ENCODE results near the gene TRIM31.

Gene TRIM31, protein sequence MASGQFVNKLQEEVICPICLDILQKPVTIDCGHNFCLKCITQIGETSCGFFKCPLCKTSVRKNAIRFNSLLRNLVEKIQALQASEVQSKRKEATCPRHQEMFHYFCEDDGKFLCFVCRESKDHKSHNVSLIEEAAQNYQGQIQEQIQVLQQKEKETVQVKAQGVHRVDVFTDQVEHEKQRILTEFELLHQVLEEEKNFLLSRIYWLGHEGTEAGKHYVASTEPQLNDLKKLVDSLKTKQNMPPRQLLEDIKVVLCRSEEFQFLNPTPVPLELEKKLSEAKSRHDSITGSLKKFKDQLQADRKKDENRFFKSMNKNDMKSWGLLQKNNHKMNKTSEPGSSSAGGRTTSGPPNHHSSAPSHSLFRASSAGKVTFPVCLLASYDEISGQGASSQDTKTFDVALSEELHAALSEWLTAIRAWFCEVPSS

DNA sequence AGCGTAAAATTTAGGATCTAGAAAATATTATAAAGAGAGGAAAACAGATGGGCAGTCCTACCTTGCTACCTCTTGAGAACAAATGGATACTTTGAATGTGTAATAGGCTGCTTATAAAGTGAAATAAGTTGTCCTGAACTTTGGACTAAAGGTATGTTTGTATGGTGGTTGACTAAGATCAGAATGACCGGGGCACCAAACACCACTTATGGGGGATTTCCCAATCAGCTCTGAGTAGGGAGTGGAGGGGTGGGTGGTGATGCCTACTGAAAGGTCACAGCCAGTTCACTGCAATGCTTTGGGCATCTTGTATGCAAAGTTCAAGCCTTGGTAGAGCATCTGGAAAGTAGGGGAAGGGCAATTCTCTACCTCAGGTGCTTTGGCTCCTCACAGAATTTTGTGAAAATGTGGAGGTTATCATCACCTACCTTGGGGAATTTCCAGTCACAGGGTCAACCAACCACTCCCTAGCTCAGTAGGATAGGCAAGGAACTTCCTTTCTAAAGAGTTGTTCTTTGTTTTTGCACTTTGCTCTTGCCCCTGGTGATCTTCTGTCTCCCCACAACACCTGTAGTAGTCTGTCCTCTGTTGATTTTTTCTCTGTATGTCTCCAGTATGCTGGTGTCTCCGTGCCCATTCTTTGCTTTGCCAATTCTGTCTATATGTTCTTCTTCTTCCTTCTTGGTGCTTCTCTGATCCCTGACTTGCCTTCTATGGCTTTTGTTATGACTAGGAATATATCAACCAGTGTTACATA lies at the start of gene TRIM31:
Gene TRIM31 (minus strand): TSS at position 88 of the 757 bp plus-strand sequence. CDS start 285 bp downstream, outside the sequence.
- no peak for DNase-seq

DNA sequence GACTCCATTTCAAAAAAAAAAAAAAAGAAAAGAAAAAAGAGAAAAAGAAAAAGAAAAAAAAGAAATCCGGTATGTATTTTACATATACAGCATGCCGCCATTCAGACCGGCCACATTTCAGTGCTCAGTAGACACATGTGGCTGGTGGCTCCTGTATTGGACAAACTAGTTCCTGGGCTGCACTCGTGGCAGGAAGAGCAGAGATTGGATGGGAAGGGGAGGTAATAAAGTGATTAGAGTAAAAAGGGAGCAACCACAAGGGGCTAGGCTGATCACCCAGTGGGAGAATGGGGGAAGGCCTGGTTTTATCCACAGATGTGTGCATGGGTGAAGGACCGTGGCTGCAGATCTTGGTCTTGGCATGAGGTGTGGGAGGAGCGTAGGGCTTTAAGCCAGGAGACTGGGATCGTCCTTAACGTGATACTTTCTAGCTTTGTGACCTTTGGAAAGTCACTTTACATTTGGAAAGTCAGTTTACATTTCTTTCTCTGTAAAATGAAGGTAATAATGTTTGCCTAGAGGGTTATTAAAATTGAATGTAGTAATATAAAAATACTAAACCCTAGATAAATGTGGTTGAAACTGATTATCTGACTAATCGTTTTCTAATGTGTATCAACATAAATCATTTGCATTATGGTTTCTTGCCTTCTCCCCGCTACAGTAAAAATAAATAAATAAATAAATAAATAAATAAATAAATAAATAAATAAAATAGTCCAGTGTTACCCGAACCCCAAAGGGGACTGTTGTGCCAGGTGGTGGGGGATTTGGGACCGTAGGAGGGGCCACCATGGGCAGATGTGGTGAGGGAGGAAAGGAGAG lies 49.6 kb upstream of the TRIM31 start:
- no peak for DNase-seq

DNA sequence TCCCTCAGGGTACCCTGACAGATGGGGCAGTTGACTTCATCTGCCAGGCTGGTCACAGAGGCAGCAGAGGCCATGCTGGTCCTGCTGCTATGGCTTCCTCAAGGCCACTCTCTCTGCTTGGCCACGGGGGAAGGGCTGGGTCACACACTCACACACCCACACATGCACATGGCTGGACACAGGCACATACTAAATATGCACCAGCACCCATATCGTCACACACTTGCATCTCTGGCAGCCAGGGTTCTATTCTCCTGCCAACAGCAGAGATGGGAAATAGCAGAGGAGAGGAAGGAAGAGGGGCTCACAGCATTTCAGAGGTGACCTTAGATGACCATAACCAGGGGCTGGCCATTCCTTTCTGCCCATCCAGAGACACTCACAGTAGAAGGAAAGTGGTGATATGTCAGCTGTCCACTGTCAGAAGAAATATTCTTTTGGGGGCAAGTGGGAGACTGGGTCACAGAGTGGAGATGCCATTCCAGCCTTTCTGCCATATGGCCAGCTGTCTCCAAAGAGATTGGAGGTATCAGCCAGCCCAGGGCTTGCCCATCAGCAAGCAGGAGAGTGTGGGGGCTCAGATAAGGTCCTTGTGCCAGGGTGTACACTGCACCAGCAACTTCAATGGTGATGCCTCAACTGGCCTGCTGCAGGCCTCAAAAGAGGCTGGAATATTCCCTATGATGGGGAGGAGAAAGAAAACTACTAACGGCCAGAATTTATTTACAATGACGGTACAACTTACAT lies 48.1 kb upstream of the TRIM31 start, which contains the start of gene TRIM10:
Gene TRIM10 (minus strand): TSS at position 427 of the 747 bp plus-strand sequence. CDS start 353 bp downstream, at position 74.
- DNase-seq = no peak

DNA sequence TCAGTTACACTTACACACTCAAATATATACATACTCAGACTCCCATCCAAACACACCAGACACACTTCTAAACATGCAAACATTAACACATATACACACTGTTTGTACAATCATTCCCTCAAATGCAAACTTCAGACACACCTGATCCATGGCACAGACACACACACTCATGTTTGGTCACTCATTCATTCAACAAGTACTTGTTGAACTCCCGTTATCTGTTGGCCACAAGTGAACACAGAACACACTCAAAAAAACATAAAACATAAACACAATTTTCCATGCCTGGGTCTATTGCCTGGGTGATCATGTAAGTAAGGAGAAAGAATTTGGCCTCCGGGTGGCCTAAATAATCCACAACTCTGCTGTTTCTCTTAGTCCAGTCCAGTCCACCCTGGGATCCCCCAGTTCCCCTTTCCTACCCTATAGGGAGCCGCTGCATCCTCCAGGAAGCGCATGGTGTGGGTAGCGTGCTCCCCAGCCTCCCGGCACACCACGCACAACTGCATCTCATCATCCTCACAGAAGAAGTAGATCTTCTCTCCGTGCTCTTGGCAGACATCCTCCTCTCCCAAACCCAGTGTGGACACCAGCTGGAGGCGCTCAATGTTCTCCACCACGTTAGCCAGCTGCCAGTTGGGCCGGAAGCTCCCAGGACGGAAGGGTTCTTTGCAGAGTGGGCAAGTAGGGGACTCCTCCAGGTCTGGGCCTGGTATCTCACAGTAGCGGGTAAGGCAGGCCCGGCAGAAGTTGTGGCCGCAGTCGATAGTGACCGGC lies 47.3 kb upstream of the TRIM31 start:
- no peak for DNase-seq

DNA sequence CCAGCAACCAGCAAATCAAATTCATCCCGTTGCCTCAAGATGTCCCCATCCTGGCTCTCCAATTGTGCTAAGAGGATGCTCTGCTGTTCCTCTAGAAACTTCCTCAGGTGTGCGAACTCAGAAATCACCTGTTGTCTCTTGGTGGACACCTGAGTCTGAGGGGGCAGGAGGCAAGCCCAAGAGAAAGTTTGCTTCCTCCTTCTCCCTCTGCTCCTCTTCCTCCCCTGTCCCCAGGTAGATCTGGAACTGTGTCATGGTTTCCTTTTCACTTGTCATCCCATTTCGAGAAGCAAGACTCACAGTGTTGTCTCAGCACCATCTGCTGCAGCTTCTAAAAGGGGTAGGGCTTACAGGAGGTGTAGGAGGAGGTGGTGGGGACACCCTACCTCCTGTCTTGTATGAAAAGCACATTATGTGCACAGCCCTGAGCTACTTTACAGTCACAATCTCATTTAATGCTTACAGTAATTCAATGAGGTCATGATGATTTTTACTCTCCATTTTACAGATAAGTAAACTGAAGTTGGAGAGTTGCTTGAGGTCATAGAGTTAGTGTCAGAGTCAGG lies 45.7 kb upstream of the TRIM31 start:
- DNase-seq = no peak

DNA sequence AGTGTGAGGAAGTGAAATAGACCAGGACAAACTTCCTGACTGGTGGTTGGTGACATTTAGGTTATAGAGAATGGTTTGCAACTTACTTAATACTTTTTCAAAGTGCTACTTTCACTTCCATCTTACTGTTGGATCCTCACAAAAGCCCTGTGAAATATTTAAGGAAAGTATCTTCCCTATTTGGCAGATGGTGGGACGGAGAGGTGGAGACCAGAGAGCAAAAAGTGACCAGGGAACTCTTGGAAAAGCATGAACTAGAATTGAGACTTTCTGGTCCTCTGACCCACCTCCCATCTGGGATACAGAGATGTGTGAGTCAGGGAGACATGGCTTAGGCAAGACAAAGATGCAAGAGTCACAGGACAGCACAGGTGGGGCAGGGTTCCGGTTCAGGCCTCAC lies 45.1 kb upstream of the TRIM31 start:
- DNase-seq = no peak

DNA sequence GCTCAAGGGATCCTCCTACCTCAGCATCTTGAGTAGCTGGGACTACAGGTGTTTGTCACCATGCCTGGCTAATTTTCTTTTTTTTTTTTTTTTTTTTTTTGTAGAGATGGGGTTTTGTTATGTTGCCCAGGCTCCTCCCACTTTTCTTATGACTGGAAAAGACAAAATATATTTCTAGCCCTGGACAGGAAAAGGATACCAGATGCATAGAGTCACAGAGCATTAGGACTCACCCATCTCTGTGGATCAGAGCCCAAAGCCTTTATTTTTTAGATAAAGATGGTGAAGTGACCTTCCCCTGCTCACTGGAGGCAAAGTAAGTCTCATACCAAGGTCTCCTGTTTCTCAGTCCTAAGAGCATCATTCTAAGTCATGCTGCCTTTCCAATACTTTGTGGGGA lies 44.7 kb upstream of the TRIM31 start:
- no peak for DNase-seq

DNA sequence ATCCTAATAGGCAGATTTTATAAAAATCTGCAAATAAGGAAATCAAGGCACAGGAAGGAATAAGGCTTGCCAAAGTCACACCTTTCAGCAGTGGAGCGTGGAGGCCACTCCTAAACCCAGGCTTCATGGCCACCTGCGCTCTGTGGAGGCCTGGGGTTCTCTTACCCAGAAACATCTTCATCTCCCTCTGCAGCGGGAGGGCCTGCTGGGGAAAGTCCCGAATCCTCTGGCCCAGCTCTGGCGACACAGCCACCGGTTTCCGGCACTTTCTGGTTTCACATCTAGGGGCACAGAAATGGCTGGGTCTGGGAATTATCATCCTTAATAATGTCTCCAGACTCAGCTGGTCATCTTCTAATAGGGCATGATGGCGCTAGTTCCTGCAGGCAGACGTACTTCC lies 43.9 kb upstream of the TRIM31 start:
- DNase-seq = no peak

DNA sequence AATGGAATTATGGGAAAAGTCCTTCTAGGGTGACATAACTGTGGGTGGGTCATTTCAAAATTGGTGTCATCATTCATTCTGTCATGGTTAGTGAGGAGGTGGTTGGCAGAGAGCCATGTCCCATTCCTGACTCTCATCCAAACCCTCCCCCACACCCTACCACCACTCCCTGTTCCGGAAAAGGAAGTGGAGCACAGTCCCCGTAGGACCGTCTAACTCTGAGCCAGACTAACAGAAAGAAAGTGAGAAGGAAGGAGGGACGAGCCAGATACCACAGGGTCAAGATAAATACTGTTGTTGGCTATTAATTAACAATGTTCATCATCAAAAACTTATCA lies 43.3 kb upstream of the TRIM31 start:
- DNase-seq = no peak

DNA sequence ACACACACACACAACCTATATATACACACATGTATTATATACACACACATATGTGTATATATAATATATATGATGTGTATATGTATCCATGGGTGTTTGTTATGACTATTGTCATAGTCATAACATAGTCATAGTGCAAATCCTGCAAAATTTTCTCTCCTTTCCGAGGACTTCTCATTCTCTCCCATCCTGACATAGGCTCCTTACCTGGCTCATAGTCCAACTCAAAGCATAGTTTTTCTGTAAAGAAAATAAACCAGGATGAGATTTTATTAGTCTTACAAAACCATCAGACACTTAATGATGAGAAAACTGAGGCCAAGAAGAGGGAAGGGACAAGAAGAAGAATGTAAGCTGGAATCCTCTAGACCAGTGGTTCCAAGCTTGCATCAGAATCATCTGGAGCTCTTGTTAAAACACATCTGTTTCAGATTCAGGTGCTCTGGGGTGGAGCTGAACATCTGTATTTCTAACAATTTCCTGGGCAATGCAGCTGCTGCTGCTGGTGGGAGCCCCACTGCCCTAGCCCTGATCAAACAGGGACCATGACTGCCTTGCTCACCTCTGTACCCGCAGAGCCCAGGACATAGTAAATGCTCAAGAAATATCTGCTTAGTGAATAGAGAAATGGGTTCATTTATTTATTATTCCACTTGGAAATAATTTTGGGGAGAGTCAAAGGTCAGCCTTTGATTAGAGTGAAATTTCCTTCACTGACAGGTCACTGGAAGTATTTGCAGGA lies 42.8 kb upstream of the TRIM31 start:
- no peak for DNase-seq

DNA sequence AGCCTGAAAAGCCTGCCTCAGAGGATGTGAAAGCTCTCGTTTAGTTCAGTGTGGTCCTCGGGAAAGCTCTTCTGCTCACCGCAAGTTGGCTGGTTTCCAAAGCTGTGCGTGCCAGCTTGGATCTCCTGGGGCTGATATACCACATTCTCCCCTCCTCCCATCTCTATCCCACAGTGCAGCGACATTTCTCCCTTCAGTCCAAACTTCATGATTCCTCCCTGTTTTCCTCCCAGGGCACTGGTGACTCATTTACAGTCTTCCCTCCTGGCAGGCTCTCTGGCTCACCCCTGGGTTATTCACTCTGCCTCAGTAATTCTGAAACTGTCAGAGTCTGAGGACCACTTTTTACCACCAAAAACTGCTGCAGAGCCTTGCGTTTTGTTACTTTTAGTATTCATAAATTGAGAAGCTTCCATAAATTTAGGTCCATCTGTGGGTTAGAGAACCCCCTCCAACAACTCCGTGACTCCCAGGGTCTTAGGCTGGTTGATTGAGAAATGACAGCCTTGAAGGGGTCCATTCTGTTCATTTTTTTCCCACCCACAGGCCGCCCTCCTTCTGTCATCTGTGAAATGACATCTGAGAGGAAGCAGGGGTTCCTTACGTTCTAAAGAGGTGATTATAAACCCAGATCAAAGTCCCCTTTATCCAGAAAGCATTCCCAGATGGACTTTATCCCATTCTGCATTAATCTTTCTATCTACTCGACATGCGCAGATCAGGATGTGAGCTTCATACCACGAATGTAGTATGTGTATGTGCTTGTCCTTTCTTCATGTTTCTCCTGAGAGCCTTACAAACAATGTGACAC lies 42.0 kb upstream of the TRIM31 start:
- no peak for DNase-seq

DNA sequence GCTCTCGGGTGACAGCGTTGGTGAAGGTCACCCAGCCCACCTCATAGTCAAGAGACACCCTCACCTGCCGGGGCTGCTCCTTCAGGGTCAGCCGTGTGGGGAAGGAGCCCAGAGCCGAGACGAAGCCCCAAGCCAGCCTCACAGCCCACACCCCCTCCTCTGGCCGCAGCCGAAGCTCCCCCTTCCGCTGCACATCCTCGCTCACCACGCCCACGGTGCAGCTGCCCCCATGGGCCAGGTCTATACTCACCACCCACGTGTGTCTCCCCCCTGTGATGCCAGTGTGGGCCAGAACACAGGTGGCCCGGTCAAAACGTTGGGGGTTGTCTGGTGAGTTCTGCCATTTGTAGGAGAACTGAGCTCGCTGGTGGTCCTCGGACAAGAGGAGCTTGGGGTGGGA lies 41.2 kb upstream of the TRIM31 start:
- no peak for DNase-seq

DNA sequence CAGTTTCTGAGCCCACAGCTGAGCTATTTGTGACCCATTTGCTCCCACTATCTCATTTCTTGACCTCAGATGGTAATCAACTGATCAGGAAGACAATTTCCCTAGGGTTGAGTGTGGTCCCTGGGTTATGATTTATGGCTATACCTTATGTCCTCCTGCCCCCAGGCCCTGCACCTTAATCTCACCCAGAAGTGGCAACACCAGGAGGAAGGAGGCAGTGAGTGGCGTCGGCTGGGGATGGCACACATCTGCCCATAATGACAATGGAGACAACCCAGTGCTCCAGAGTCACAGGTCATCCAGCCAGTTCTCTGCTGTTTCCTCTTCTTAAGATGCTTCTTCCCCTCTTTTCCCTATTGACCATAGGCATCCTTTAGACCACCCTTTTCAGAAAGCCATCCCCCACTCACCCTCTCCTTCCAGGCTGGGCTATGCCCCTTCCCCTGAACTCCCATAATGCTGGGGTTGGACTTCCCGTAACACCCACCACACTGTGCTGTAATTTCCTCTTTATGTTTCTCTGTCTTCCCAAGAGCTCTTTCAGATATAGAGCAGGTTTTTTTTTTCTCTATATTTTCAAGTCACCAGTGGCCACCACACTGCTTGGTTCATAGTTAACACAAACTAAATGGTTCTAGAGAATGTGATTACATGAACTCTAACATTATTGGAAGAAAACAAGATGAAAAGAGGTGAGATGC lies 40.2 kb upstream of the TRIM31 start:
- no peak for DNase-seq

DNA sequence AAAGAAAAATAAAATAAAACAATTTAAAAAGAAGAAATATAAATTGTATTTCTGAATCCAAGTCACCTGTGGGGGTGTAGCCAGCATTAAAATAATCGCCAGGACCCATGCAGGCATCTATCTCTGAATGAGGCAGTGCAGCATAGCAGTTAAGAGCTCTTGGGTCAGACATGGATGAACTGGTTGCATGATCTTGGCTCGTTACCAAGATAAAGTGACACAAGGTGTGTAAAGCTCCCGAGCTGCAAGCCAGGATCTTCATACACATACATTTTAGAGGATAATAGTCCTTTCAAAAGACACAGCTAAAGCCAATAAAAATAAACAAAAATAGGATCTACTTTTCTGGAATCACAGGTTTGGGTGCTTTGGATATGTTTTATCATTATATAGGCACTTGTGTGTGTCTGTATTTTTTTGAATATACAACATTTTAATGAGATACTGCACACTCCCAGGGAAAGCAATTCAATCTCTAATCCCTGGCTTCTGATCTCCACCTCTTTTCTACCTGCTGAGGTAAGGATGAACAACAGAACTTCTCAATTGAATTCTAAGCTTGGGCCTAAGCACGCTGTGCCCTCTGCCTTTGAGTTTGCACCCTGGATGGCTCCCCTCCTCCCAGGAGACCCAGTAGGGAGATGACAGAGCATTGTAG lies 39.3 kb upstream of the TRIM31 start:
- DNase-seq = no peak

DNA sequence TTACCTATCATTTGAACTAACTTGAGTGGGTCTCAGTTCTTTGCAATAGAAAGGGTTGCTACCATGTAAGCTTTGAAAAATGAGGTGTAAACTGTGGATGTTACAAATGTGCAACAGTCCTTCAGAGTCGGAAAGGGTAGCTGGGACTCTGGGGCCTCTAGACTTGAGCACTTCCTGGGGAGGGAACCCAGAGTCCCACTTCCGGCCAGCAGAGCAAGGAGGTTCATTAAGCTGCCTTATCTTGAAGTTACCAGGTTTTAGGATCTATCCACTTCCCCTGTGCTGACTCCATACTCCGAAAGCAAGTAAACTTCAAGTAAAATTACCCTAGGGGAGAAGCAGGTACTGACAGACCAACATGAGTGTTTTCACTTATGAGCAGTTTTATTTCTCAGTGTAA lies 38.7 kb upstream of the TRIM31 start:
- no peak for DNase-seq

DNA sequence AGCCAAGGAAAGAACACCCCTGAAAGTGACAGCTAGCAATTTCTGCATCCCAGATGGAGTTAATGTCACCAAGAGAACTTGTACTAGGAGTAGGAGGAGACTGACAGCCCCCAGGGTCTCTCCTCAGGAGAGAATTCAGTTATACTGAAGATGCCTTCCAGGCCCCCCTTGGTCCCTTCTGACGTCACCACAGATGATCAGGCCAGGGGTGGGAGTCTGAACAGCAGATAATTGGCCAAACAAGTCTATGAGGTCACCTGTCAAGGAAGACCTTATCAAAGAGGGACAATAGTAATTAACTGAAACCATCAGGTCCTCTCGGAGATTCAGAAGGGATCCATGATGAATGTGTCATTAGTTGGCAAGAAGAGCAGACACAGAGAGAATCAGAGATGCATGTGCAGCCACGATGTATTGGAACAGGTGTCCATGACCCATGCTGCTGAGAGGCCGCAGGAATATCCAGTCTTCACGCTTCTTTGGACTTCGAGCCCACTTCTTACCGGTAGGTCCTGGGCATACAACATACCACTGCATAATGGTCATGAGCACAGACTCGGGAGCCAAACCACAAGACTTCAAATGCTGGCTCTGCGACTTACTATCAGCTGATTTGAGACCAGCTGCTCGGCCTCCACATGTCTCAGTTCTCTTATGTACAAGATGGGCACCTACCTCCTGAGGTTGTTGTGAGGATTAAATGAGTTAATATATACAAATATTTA lies 37.9 kb upstream of the TRIM31 start:
- DNase-seq = no peak

DNA sequence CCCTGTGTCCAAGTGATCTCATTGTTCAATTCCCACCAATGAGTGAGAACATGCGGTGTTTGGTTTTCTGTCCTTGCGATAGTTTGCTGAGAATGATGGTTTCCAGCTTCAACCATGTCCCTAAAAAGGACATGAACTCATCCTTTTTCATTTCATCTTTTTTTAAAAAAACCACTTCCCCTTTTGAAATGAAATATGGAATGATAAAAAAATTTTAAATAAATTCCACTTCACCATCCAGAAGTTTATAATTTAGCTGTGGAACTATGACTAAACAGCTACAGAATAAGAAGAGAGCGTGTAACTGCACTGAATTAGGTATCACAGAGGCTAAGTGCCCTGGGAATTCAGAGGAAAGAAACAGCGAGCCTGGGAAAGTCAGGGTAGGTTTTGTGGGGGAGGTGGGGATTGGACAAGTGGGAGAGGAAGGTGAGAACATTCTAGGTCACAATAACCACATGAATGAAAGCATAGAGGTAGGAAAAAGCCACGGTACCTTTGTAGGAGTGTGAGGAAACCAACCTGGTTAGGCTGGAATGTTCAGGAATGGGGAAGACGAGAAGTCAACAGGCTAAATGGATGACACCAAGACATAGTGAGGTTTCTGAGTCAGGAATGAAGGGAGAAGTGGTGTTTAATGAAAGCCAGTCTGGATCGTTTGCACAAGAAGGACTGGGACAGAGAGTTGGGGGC lies 37.1 kb upstream of the TRIM31 start:
- no peak for DNase-seq
